KOPT-K1 (cell line): ENCODE results near the gene SPRY2.
"Not testable (repeated sequence)": the region's sequence is repeated elsewhere in the genome, so short reads cannot be mapped to it uniquely, and the experiment has no call there.

Experiments used
- H3K27ac ChIP-seq: fragments of 200-600 bp; sonication (generic); 2 replicates; pipeline ENCODE4 v1.5.1; 2016; ENCODE audit warnings: antibody characterized with exemption, mild to moderate bottlenecking, low read depth, low read length; ENCODE audit not compliant: poor library complexity, severe bottlenecking
- H3K36me3 ChIP-seq: fragments of 200-600 bp; sonication (generic); 2 replicates; pipeline ENCODE4 v1.5.1; 2017; ENCODE audit warnings: antibody characterized with exemption, mild to moderate bottlenecking, low read length, moderate library complexity; ENCODE audit not compliant: insufficient read depth
- H3K9me3 ChIP-seq: fragments of 200-600 bp; sonication (generic); 2 replicates; pipeline ENCODE4 v1.5.1; 2017; ENCODE audit warnings: antibody characterized with exemption, low read length, mild to moderate bottlenecking; ENCODE audit not compliant: insufficient read depth, poor library complexity, severe bottlenecking

The SPRY2 gene

DNA sequence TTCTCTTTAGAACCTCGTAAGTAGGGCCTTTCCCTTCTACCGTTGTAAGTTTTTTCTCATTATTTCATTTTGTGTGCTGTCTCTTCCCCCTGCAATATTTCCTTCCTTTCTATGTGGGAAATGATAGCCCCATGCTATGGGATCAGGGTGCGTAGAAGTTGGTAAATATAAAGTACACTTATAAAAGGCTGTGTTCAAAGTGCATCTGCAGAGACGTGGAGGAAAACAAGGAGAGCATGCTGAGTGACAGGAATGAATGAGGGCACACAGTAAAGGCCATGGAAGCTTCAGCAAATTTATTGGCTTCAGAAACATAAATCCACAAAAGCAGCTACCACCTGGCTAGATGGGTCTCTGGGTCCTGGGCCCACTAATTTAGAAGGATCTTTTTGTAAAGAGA, 21.6 kb upstream of the SPRY2 start:
- Histone ChIP-seq H3K36me3 (no peaks in the 10 kb centered on the region), H3K27ac (no peak overlapping the region), H3K9me3 (no peaks in the 10 kb centered on the region)

DNA sequence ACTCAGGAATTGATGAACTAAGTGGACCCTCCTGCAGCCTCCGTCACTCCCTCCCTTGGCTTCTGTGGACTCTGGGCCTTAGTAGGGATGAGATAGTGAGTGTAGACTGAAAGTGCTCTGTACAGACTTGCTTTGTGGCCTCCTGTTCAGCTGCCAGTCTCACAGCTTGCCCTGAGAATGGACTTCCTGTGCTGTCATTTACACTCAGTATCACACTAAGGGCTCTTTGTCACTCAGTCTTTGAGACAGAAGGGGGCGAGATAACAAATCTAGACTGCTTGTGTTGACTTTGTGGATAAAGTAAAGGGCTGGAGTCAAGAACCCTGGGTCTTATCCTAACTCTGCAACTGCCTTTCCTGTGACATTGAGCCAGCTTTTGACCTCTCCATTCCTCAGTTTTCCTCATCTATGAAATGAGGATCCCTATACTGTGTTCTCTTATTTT, 21.0 kb upstream of the SPRY2 start:
- no peaks in the 10 kb centered on the region for H3K9me3 ChIP-seq

DNA sequence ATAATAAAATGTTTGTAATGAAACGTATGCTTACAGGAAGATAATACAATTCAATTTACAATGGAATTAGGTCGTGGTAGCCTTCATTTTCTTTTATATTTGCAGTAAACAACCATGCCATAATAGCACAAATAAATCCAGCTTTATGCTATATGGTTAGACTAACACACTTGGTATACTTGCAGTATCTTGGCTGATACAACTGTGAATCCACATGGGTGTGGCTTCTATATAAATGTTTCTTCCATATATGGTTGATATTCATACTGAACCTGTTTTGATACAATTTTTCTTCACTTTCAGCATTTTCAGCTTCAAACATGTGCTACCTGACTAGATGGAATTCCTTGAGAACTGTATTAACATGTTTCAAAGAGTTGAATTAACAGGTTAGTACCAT, 20.4 kb upstream of the SPRY2 start:
- no peak overlapping the region for H3K27ac ChIP-seq
- no peaks in the 10 kb centered on the region for H3K36me3 ChIP-seq

More for the DNA sequence above, 21.0 kb upstream of the SPRY2 start:
- no peak overlapping the region for H3K27ac ChIP-seq
- H3K36me3 ChIP-seq: no peaks in the 10 kb centered on the region

DNA sequence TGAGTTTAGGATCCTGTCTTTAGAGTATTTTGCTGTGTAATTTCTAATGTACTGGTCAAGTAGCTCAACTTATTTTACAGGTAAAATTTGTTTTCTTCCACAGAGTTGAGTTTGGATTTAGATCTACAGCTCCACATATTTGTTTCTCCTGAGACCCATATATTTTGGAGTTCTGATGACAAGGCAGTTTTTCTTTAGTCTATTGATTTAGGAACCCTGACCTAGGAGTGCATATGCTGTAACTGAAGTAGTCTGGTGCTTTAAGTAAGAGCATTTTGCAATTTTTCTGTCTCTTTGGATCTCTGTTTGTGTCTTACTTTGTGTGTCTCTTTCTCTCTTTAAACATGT, 19.5 kb upstream of the SPRY2 start:
- no peak overlapping the region for H3K27ac ChIP-seq
- no peaks in the 10 kb centered on the region for H3K36me3 ChIP-seq
- H3K9me3 ChIP-seq: no peaks in the 10 kb centered on the region

More for the DNA sequence above, 20.4 kb upstream of the SPRY2 start:
- no peaks in the 10 kb centered on the region for H3K9me3 ChIP-seq

DNA sequence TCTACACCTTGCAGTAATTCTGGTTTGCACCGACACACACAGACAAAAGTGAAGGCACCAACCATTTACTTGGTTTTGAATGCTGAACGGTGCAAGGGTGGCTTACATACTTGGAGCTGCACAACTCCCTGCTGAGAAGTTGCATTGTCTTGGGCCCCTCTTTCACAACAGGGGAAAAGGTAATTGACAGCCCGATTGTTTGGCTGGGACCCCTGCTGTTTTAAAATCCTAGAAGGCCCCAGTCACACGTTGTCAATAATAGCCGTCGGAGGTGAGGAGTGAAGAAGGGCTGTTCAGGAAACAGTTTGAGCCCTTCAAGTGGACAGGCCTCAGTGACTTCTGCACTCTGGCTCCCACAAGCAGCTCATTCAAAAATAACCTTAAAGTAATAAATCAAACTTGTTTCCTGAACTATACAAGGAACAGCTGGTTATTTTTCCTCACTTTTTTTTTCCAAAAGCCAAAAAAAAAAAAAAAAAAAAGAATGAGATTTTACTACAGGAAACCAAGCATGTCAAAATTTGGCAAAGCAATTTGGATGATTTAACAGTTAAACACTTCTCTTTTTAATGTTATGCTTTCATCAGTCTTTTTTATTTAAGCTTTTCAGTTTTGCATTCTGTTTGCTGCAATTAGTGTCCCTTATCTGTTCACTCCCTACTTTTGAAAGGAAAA, 19.0 kb upstream of the SPRY2 start:
- Histone ChIP-seq H3K27ac (no peak overlapping the region), H3K9me3 (no peaks in the 10 kb centered on the region), H3K36me3 (no peaks in the 10 kb centered on the region)

DNA sequence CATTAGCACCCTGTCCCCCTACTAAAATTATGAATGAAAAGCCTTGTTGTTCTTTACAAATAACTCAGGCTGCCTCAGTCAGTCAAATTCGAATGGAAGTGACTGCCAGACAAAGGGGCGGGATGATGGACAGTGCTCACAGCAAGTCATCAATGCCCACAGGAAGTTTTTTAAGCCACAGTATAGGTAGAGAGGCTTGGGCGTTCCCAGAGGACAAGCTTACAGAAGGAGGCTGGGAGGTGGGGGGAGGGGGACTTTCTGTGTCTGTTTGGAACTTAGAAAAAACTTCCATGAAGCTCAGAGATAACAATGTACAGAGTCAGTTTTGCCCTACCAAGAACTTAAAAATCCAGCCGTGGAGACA, 18.5 kb upstream of the SPRY2 start:
- H3K36me3 ChIP-seq: no peaks in the 10 kb centered on the region
- H3K9me3 ChIP-seq: no peaks in the 10 kb centered on the region
- H3K27ac ChIP-seq: no peak overlapping the region

DNA sequence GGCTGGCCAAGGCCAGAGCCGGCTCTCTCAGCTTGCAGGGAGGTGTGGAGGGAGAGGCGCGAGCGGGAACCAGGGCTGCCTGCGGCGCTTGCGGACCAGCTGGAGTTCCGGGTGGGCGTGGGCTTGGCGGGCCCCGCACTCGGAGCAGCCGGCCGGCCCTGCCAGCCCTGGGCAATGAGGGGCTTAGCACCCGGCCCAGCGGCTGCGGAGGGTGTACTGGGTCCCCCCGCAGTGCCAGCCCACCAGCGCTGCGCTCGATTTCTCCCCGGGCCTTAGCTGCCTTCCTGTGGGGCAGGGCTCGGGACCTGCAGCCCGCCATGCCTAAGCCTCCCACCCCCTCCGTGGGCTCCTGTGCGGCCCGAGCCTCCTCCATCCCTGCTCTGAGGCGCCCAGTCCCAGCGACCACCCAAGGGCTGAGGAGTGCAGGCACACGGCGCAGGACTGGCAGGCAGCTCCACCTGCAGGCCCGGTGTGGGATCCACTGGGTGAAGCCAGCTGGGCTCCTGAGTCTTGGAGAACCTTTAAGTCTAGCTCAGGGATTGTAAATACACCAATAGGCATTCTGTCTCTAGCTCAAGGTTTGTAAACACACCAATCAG, 14.7 kb upstream of the SPRY2 start:
- H3K9me3 ChIP-seq, H3K36me3 ChIP-seq, H3K27ac ChIP-seq: not testable (repeated sequence)

DNA sequence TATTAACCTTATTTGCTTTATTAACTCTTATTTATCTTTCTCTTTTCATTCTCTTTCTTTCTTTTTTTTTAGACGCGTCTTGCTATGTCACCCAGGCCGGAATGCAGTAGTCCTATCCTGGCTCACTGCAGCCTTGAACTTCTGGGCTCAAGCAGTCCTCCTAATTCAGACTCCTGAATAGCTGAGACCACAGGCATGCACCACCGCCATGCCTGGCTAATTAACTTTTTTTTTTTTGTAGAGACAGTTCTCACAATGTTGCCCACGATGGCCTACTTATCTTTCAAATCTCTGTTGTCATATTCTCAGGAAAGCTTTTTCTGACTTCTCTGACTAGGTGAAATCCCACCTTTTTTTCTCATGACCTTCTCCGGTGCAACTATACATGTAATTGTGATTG, 7.8 kb upstream of the SPRY2 start:
- Histone ChIP-seq H3K36me3 (no peaks in the 10 kb centered on the region), H3K27ac (no peak overlapping the region), H3K9me3 (no peaks in the 10 kb centered on the region)

DNA sequence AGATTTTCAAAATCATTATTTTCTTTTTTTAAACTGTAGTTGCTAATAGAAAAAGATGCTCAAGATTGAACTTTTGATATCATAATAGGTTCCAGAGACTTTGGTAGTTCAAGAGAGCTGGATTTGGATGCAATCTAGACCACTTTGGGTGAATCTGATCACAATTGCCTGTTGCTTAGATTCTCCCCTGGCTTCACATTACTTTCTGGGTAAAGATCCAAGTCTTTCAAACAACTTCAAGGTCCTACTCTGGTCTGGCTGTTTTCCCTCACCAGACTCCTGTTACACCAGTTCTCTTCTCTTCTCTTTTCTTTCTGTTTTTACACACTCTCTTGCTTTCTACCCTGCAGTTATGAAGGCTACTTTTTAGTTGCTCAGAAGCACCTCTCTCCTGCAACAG, 7.4 kb upstream of the SPRY2 start:
- Histone ChIP-seq H3K9me3 (no peaks in the 10 kb centered on the region), H3K36me3 (no peaks in the 10 kb centered on the region), H3K27ac (no peak overlapping the region)

DNA sequence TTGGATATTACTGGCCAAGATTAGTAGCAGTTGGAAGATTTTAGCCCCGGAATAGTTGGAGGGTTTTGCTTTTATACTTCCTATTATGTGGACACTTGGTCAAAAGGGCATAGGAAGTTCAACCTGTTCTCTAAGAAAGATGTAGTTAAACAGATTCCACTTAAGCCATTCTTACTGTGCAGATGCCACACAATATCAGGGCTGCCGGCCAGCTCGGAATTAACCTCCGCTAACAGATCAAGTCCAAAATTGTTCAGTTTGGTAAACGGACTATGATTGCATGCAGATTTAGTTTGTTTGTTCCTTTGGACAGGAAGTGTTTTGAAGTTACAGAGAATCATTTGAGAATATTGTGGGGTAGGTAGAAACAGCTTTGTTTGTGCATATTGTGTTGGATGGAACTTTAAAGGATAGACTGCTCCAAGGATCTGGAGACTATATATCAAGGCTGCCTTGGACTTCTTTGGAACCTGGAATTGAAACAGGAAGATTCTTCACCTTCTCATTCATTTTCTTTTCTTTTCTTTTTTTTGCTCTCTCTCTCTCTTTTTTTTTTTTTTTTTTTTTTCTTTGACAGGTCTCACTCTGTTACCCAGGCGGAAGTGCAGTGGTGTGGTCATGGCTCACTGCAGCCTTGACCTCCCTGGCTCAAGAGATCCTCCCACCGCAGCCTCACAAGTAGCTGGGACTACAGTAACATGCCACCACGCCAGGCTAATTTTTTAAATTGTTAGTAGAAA, 5.0 kb upstream of the SPRY2 start:
- Histone ChIP-seq H3K27ac (no peak overlapping the region), H3K9me3 (no peaks in the 10 kb centered on the region), H3K36me3 (no peaks in the 10 kb centered on the region)

DNA sequence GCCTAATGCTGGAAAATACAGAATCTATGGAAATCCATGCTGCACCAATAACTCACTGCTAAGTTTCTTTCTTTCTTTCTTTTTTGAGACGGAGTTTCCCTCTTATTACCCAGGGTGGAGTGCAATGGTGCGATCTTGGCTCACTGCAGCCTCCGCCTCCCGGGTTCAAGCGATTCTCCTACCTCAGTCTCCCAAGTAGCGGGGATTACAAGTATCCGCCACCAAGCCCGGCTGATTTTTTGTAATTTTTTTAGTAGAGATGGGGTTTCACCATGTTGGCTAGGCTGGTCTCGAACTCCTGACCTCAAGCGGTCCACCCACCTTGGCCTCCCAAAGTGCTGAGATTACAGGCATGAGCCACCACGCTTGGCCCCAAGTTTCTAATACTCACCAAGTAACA, 3.1 kb upstream of the SPRY2 start:
- not testable (repeated sequence) for H3K36me3 ChIP-seq, H3K9me3 ChIP-seq, H3K27ac ChIP-seq

DNA sequence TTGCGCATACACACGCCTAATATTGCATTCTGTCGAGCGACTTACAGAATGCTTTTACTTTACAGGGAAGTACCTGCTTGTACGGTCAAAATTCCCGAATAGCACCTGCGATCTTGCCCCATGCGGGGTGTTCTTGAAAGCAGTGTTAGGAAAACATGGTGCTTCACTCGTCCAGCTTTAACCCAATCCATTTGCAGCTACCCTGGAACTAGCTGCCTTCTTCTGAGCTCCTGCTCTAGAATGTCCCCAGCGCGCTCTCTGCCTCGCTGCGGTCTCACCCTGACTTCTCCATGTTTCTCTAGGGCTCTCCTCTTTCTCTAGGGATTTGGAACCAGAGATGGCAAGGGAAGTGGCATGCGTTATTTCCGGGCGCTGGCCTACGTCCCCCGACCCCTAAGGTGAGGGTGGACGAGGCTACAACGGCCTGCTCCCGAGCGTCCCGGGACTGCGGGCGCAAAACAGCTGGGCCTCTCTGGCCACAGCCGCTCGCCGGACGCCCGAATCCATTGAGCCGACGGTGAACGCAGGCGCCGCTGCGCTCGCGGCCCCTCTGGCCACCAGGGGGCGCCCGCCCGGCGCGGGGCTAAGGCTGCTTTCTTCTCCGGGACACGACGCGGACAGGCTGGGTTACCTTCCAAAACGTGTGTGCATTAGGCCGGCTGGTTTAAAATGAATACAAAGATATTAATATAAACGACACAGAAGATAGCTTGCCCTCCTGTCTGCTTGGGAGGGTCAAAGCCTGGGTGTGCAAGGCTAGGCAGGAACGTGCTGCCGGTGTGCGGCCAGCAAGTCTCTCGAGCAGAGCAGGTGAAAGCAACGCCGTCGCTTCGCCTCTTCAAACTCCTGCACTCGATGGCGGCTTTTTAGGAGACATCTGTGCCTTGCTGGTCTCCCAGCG, 1.8 kb upstream of the SPRY2 start:
- H3K27ac ChIP-seq: no peak overlapping the region
- no peaks in the 10 kb centered on the region for H3K9me3 ChIP-seq
- no peaks in the 10 kb centered on the region for H3K36me3 ChIP-seq

DNA sequence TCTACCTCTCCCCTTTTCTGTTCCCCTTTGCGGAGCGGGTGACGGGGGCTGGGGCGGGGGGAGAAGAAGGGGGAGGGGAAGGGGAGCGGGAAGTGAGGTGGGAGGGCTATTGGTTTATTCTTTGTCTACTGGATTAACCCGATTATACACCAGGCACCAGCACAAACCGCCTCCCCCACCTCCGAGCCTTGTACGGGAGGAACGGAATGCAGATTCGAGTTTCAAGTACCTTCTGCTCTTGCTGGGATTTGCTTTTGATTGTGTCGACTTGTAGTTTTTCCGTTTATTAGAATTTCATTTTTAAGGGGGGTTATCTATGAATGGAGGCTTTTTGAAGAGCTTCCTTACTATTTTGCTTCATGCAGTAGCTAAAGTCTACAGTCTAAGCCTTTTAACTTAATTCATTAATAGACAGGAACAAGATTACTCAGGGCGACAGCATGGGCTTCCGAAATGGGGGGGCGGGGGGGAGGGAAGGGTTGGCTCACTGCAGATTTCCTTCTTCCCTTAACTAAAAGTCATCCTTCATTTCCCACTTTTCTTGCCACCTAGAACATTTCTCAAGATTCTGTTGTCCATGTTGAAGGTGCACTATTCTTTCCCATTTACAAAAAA, 937 bp upstream of the SPRY2 start:
- no peak overlapping the region for H3K27ac ChIP-seq
- no peaks in the 10 kb centered on the region for H3K9me3 ChIP-seq
- no peaks in the 10 kb centered on the region for H3K36me3 ChIP-seq

DNA sequence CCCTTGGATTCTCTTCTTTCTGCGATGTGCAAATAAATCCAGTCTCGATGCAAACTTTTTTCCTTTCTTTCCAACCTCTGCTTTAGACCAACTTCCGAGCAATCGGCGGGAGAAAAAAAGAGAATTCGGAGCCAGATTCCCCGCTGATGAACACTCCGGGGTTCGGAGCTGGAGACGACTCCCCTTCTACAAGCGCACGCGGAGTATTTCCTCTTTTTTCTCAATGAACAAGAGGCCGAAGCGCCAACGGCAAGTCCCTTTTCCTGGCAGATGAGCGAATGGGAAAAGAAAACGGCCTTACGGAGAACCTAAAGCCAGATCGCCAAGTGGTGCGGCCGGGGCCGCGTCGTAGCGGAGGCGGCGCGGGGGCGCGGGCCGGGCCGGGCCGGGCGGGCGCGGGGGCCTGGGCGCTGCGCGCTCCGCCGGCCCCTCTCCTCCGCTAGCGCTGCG, 250 bp downstream of the SPRY2 start:
- no peaks in the 10 kb centered on the region for H3K36me3 ChIP-seq
- H3K27ac ChIP-seq: no peak overlapping the region
- no peaks in the 10 kb centered on the region for H3K9me3 ChIP-seq
